Measurements from ENCODE around the gene SLC25A48. TPM values are rescaled to one million over a fixed set of nuclear protein-coding genes. Genes with fewer than 3 reads are reported as not detected.

SLC25A48 gene
- not detected in 2 replicates for total RNA-seq
- long read RNA-seq = 0 reads

DNA sequence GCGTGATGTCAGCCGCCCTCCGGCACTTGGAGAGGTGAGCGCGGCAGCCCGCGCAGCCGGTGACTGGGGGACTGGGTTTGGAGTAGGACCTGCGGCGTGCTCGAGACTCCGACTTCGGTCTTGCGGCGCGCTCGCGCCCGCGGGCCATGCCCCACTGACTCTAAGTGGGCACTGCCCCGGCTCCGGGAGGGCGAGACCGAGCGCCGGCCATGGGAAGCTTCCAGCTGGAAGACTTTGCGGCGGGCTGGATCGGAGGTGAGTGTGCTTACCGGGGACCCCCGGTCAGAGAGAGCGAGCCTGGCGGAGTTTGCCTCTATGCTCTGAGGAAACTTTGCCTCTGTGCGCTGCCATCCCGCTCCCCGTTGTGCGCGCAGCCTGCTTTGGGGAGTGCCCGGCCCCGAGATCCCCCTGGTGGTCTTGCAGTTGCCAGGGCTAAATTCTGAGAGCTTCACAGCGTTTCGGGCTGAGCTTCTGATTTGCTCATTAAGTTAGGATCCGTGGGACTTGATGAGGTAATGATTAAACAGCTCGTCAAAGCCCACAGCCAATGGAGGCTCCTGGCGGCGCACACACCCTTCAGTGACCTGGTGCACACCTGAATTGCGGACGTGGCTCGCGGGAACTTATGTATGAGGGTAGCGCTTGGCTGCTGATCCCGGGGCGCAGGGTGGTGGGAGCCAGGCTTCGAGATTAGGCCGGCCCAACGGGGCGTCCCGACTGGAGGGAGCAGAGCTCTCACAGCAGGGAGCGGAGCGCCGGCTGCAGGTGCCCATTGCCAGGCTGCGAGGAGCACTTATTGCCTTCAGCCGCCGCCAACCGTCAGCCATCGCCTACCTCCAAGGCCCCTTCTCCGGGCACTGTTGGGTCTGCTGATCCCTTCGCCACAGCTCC is at the start of gene SLC25A48:
Gene SLC25A48, plus strand, starts transcription at position 25 of the 891 bp plus-strand sequence. Its CDS starts 185 bp downstream, at position 210.
- Mint-ChIP-seq H3K4me3 (ENCODE audit: unreplicated experiment) (peak within 1 kb of the TSS; percentile 45), H3K27me3 (ENCODE audit: unreplicated experiment) (peaks cover 80% of the 10 kb centered on the region), H3K27ac (ENCODE audit: unreplicated experiment) (no peak within 1 kb of the TSS), H3K36me3 (ENCODE audit: unreplicated experiment) (no peaks in the 10 kb centered on the region), H3K4me1 (ENCODE audit: unreplicated experiment) (peaks cover 9% of the 10 kb centered on the region), H3K9me3 (ENCODE audit: unreplicated experiment) (no peaks in the 10 kb centered on the region)
- peak; percentile 84 for DNase-seq (ENCODE audit: extremely low spot score, unreplicated experiment)
- peak; percentile 65 for TF ChIP-seq CTCF (IDR thresholded peaks at IDR 0.05)

DNA sequence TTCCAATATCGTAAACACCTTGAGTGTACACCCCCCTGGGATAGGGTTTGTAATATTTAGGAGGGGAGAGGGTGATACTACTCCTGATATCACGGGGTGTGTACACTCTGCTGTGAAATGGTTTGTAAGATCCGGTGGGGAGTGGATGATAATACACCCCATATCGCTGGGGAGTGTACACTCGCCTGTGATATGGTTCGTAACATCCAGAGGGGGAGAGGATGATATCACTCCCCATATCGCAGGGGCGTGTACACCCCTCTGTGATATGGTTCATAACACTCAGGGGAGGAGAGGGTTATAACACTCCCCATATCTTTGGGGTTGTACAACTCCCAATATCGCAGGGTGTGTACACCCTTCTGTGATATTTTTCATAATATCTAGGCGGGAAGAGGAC is 33.8 kb upstream of the SLC25A48 start:
- Mint-ChIP-seq H3K27ac (ENCODE audit: unreplicated experiment) (no peak overlapping the region), H3K36me3 (ENCODE audit: unreplicated experiment) (no peaks in the 10 kb centered on the region), H3K9me3 (ENCODE audit: unreplicated experiment) (no peaks in the 10 kb centered on the region), H3K4me3 (ENCODE audit: unreplicated experiment) (no peak overlapping the region), H3K27me3 (ENCODE audit: unreplicated experiment) (peaks cover 33% of the 10 kb centered on the region), H3K4me1 (ENCODE audit: unreplicated experiment) (no peaks in the 10 kb centered on the region)
- no peak for DNase-seq (ENCODE audit: extremely low spot score, unreplicated experiment)
- no peak for TF ChIP-seq CTCF (IDR thresholded peaks at IDR 0.05)

DNA sequence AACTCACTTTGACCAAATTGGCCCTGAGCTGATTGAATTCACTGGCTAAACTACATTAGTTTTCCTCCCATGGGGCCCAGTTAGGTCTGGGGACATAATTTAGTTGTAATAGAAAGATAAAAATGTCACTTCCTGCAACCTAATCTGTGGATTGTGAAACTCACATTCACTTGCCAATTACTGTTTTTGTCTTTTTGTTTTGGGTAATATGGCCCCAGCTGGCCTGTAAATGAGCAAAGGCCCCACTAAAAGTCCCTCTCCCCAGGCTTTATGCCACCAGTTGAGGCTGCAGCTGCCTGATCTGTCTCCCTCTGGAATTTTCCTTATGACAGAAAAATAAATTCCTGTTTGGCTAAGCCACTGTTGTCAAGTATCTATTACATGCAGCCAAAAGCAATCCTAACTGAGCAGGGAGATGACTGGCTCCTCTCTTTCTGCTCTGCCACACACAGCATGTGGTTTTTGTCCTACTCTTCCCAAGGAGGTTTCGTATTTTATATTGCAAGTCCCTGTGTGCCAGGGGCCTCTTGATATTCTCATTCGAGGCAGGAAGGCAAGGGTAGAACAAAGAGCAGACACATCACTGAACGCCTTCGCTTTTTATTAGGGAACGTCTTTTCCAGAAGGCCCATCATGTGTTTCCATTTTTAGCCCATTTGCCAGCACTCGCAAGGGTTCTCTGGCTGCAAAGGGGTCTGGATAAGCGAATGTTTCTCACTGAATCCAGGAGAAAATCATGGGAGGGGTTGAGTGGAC is 24.1 kb upstream of the SLC25A48 start:
- H3K4me3 Mint-ChIP-seq (ENCODE audit: unreplicated experiment) = no peak overlapping the region
- TF ChIP-seq CTCF (IDR thresholded peaks at IDR 0.05) = no peak
- DNase-seq (ENCODE audit: extremely low spot score, unreplicated experiment) = no peak
- peaks cover 26% of the 10 kb centered on the region for H3K27me3 Mint-ChIP-seq (ENCODE audit: unreplicated experiment)
- H3K4me1 Mint-ChIP-seq (ENCODE audit: unreplicated experiment) = no peaks in the 10 kb centered on the region
- H3K27ac Mint-ChIP-seq (ENCODE audit: unreplicated experiment) = no peak overlapping the region
- no peaks in the 10 kb centered on the region for H3K36me3 Mint-ChIP-seq (ENCODE audit: unreplicated experiment)
- H3K9me3 Mint-ChIP-seq (ENCODE audit: unreplicated experiment) = no peaks in the 10 kb centered on the region

GRCh38 chr5:135811007-135811406 is 23.5 kb upstream of the SLC25A48 start:
- no peaks in the 10 kb centered on the region for H3K36me3 Mint-ChIP-seq (ENCODE audit: unreplicated experiment)
- no peaks in the 10 kb centered on the region for H3K9me3 Mint-ChIP-seq (ENCODE audit: unreplicated experiment)
- no peak for DNase-seq (ENCODE audit: extremely low spot score, unreplicated experiment)
- H3K4me1 Mint-ChIP-seq (ENCODE audit: unreplicated experiment) = no peaks in the 10 kb centered on the region
- H3K27me3 Mint-ChIP-seq (ENCODE audit: unreplicated experiment) = peaks cover 30% of the 10 kb centered on the region
- TF ChIP-seq CTCF (IDR thresholded peaks at IDR 0.05) = no peak
- H3K4me3 Mint-ChIP-seq (ENCODE audit: unreplicated experiment) = no peak overlapping the region
- no peak overlapping the region for H3K27ac Mint-ChIP-seq (ENCODE audit: unreplicated experiment)

DNA sequence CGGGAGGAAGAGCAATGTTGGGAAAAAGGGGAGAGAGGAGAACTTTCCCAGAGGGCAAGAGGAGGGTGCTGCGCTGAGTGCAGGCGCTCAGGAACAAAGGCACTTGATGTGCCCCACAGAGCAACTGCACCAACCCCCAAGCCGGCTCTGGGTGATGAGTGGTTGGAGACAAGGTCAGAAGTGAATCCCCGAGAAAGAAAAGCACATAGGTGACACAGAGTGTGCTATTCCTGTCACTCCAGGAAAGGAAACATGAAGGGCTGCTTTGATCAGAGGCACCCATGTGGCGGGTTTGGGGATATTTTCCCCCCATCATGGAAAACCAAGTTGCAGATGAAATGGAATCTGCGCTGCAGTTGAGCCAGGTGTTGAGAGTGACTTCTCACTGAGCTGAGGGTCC is 20.7 kb upstream of the SLC25A48 start:
- no peak for TF ChIP-seq CTCF (IDR thresholded peaks at IDR 0.05)
- H3K4me1 Mint-ChIP-seq (ENCODE audit: unreplicated experiment) = no peaks in the 10 kb centered on the region
- no peak for DNase-seq (ENCODE audit: extremely low spot score, unreplicated experiment)
- H3K36me3 Mint-ChIP-seq (ENCODE audit: unreplicated experiment) = no peaks in the 10 kb centered on the region
- no peaks in the 10 kb centered on the region for H3K9me3 Mint-ChIP-seq (ENCODE audit: unreplicated experiment)
- peaks cover 47% of the 10 kb centered on the region for H3K27me3 Mint-ChIP-seq (ENCODE audit: unreplicated experiment)
- no peak overlapping the region for H3K27ac Mint-ChIP-seq (ENCODE audit: unreplicated experiment)
- no peak overlapping the region for H3K4me3 Mint-ChIP-seq (ENCODE audit: unreplicated experiment)

Measured in osteocyte (in vitro differentiated cells).